ENCODE results near the gene NPAS2. TPM values are rescaled to one million over a fixed set of nuclear protein-coding genes. Genes with fewer than 3 reads are reported as not detected.

The NPAS2 gene
- polyA plus RNA-seq, 1 of the 3 experiments (the other 2 are of a cell fraction): 58.5 TPM

GRCh38 chr2:100820523-100821254, 750 bp downstream of the NPAS2 start (continued):
- TF ChIP-seq USF2 (IDR thresholded peaks at IDR 0.05; ENCODE audit: borderline replicate concordance, low read depth, low read length) (no peak), PBX3 (IDR thresholded peaks at IDR 0.05) (no peak), FOSL2 (IDR thresholded peaks at IDR 0.05; ENCODE audit: borderline replicate concordance, low read depth) (no peak), TEAD4 (IDR thresholded peaks at IDR 0.05; ENCODE audit: borderline replicate concordance, insufficient read depth) (no peak)

DNA sequence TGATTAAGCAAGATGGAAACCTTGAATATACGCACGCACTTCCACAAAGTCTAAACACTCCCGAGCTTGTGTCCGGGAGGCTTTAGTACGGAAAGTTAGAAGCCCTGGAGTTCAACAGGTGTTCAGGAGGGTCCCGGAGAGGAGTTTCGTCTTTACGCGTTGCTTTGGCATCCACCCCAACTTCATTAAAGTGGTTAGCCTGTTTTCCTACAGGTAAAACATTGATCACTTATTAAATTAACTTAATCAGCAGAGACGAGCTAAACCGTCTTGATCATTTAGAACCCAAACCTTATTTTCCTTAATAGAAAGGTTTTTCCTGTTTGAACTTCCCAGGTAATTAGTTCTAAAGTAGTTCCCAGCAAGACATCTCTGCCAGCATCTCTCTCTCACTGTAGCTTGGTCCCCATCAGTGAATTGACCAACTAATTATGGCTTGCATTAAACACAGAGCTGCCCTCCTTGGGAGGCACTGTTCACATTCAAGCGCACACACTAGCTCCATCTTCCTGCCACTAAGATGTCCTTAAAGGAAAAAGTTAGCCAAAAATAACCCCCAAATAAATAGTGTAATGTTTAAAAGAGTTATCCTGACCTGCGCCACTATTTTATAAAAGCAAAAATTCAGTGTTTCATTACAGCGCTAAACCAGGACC, 1.4 kb downstream of the NPAS2 start:
- H3K9me3 ChIP-seq: no peaks in the 10 kb centered on the region
- H3K9me2 ChIP-seq: no peaks in the 10 kb centered on the region
- H3K36me3 ChIP-seq (replicated peaks in 1 of 2; ENCODE audit: control insufficient read depth in 1 of 2, insufficient read depth in 2 of 2, low read length in 1 of 2): no peaks in the 10 kb centered on the region
- peaks cover 54% of the 10 kb centered on the region for H3K79me2 ChIP-seq (ENCODE audit: insufficient read depth)
- POLR2A ChIA-PET: no interaction called here
- H3K4me2 ChIP-seq: peak overlapping the region; percentile 82
- peak overlapping the region; percentile 74 for H3K9ac ChIP-seq
- H4K20me1 ChIP-seq (ENCODE audit: insufficient read depth): no peaks in the 10 kb centered on the region; the same call in 1 of the 2 replicates
- CTCF ChIA-PET: interaction anchor here (0.8 to 1.2 kb wide), 2 partner anchors 47 to 211 kb away, joined by 4 read pairs; no protein-coding TSS in a partner anchor
- peak overlapping the region; percentile 73 to 75 for H3K4me3 ChIP-seq (ENCODE audit: low read depth in 2 of 2, low read length in 1 of 2)
- TF ChIP-seq, protein P1, sequence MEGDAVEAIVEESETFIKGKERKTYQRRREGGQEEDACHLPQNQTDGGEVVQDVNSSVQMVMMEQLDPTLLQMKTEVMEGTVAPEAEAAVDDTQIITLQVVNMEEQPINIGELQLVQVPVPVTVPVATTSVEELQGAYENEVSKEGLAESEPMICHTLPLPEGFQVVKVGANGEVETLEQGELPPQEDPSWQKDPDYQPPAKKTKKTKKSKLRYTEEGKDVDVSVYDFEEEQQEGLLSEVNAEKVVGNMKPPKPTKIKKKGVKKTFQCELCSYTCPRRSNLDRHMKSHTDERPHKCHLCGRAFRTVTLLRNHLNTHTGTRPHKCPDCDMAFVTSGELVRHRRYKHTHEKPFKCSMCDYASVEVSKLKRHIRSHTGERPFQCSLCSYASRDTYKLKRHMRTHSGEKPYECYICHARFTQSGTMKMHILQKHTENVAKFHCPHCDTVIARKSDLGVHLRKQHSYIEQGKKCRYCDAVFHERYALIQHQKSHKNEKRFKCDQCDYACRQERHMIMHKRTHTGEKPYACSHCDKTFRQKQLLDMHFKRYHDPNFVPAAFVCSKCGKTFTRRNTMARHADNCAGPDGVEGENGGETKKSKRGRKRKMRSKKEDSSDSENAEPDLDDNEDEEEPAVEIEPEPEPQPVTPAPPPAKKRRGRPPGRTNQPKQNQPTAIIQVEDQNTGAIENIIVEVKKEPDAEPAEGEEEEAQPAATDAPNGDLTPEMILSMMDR (IDR thresholded peaks at IDR 0.05): peak; percentile 29; the same call in 1 of the 2 replicates
- TF ChIP-seq SMC3 (IDR thresholded peaks at IDR 0.05; ENCODE audit: low read depth, low read length) (no peak), RAD21 (IDR thresholded peaks at IDR 0.05; ENCODE audit: low read length) (0 out of 2 replicates have a peak, but pooled peaks have one; percentile 12)
- no peak overlapping the region for H2AFZ ChIP-seq (ENCODE audit: low read depth)
- H3F3A ChIP-seq (replicated peaks; ENCODE audit: insufficient read depth): peaks cover 9% of the 10 kb centered on the region
- H3K27ac ChIP-seq (ENCODE audit: low read depth in 2 of 2, low read length in 1 of 2): peak overlapping the region in 1 of 2 experiments; percentile 15; a peak in 2 of 4 replicates
- no peaks in the 10 kb centered on the region for H3K27me3 ChIP-seq (ENCODE audit: insufficient read depth)
- peaks cover 0 to 4% of the 10 kb centered on the region in 2 experiments; a peak in 2 of 4 replicates for H3K4me1 ChIP-seq (ENCODE audit: control insufficient read depth in 1 of 2, insufficient read depth in 2 of 2, low read depth in 1 of 2, low read length in 1 of 2)
- WGBS (ENCODE audit: low lambda C conversion rate): 35% methylated on average over 14 of the region's 14 CpGs
- no peak for DNase-seq

DNA sequence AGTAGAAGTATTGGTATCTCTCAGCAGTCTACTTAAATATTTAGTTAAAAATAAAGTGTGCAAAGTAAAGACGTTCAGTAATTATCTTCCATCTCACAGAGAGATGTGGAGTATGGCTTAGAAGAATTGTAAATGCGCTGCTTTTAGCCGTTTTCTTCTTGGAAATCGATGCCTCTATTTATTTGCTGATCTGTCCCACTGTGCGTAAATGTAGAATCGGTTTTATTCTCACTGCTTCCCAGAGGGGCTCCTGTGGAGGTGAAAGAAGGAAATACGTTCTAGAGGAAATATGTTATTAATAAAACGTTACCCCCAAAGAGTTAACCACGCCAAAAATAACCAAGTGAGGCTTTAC, 1.9 kb downstream of the NPAS2 start:
- 40% methylated on average over 9 of the region's 9 CpGs for WGBS (ENCODE audit: low lambda C conversion rate)
- CTCF ChIA-PET: no interaction called here

More for the DNA sequence above, 1.9 kb downstream of the NPAS2 start:
- H3K36me3 ChIP-seq (replicated peaks in 1 of 2; ENCODE audit: control insufficient read depth in 1 of 2, insufficient read depth in 2 of 2, low read length in 1 of 2): peaks cover 0 to 4% of the 10 kb centered on the region in 2 experiments
- H3K79me2 ChIP-seq (ENCODE audit: insufficient read depth): peaks cover 59% of the 10 kb centered on the region
- H3K4me3 ChIP-seq (ENCODE audit: low read depth in 2 of 2, low read length in 1 of 2): peak overlapping the region; percentile 73 to 75; a peak in 3 of 4 replicates
- TF ChIP-seq SMC3 (IDR thresholded peaks at IDR 0.05; ENCODE audit: low read depth, low read length): no peak
- no peak for TF ChIP-seq TCF12 (IDR thresholded peaks at IDR 0.05)
- no peak for TF ChIP-seq FOXM1 (IDR thresholded peaks at IDR 0.05; ENCODE audit: low read depth)
- TF ChIP-seq, protein P2, sequence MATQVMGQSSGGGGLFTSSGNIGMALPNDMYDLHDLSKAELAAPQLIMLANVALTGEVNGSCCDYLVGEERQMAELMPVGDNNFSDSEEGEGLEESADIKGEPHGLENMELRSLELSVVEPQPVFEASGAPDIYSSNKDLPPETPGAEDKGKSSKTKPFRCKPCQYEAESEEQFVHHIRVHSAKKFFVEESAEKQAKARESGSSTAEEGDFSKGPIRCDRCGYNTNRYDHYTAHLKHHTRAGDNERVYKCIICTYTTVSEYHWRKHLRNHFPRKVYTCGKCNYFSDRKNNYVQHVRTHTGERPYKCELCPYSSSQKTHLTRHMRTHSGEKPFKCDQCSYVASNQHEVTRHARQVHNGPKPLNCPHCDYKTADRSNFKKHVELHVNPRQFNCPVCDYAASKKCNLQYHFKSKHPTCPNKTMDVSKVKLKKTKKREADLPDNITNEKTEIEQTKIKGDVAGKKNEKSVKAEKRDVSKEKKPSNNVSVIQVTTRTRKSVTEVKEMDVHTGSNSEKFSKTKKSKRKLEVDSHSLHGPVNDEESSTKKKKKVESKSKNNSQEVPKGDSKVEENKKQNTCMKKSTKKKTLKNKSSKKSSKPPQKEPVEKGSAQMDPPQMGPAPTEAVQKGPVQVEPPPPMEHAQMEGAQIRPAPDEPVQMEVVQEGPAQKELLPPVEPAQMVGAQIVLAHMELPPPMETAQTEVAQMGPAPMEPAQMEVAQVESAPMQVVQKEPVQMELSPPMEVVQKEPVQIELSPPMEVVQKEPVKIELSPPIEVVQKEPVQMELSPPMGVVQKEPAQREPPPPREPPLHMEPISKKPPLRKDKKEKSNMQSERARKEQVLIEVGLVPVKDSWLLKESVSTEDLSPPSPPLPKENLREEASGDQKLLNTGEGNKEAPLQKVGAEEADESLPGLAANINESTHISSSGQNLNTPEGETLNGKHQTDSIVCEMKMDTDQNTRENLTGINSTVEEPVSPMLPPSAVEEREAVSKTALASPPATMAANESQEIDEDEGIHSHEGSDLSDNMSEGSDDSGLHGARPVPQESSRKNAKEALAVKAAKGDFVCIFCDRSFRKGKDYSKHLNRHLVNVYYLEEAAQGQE (IDR thresholded peaks at IDR 0.05; ENCODE audit: low read depth, low read length): no peak
- TF ChIP-seq NRF1 (IDR thresholded peaks at IDR 0.05; ENCODE audit: low read depth, low read length): no peak
- TF ChIP-seq CHD2 (IDR thresholded peaks at IDR 0.05; ENCODE audit: low read length, partially characterized antibody): no peak
- no peak for TF ChIP-seq RXRA (IDR thresholded peaks at IDR 0.05; ENCODE audit: borderline replicate concordance, low read depth)
- TF ChIP-seq NFIC (IDR thresholded peaks at IDR 0.05; ENCODE audit: borderline replicate concordance): no peak
- no peak for TF ChIP-seq TEAD4 (IDR thresholded peaks at IDR 0.05; ENCODE audit: borderline replicate concordance, insufficient read depth)
- no peaks in the 10 kb centered on the region for H3K27me3 ChIP-seq (ENCODE audit: insufficient read depth)
- peaks cover 0 to 4% of the 10 kb centered on the region in 2 experiments; a peak in 2 of 4 replicates for H3K4me1 ChIP-seq (ENCODE audit: control insufficient read depth in 1 of 2, insufficient read depth in 2 of 2, low read depth in 1 of 2, low read length in 1 of 2)
- H3F3A ChIP-seq (replicated peaks; ENCODE audit: insufficient read depth): peaks cover 9% of the 10 kb centered on the region
- H2AFZ ChIP-seq (ENCODE audit: low read depth): no peak overlapping the region
- peak overlapping the region in 1 of 2 experiments; percentile 15; a peak in 2 of 4 replicates for H3K27ac ChIP-seq (ENCODE audit: low read depth in 2 of 2, low read length in 1 of 2)
- H3K9me2 ChIP-seq: no peaks in the 10 kb centered on the region
- H4K20me1 ChIP-seq (ENCODE audit: insufficient read depth): no peaks in the 10 kb centered on the region; the same call in 1 of the 2 replicates
- POLR2A ChIA-PET: no interaction called here
- no peaks in the 10 kb centered on the region for H3K9me3 ChIP-seq
- peak overlapping the region; percentile 74; the same call in 1 of the 2 replicates for H3K9ac ChIP-seq
- peak overlapping the region; percentile 82 for H3K4me2 ChIP-seq
- DNase-seq: no peak

Data from SK-N-SH (cell line).